DMS114 treated with DMSO at 0.1 percent for 48 hours (cell line): ENCODE data around the gene ATG3.
"Not testable (repeated sequence)": the region's sequence is repeated elsewhere in the genome, so short reads cannot be mapped to it uniquely, and the experiment has no call there.

Experiments used
- DNase-seq: peaks from one replicate; lab custom pipeline; 2025; ENCODE audit not compliant: unreplicated experiment; lab: John Stamatoyannopoulos, UW

The ATG3 gene

DNA sequence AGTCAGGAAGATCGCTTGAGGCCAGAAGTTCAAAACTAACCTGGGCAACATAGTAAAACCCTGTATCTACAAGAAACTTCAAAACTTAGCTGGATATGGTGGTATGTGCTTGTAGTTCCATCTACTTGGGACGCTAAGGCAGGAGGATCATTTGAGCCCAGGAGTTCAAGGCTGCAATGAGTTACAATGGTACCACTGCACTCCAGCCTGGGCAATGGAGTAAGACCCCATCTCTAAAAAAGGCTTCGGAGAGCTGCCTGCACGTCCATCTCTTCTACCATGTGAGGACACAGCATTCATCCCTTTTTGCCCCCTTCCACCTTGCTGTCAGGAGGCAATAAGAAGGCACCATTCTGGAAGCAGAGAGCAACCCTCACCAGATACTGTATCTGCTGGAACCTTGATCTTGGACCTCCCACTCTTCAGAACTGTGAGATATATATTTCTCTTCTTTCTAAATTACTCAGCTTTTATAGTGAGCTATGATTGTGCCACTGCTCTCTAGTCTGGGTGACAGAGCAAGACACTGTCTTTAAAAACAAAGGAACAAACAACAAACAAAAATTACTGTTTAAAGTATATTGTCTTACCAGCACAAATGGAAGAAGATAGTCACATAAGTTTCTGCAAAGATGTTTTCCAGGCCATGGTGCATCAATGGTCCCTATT lies 58.3 kb downstream of the ATG3 start:
- no peak for DNase-seq

DNA sequence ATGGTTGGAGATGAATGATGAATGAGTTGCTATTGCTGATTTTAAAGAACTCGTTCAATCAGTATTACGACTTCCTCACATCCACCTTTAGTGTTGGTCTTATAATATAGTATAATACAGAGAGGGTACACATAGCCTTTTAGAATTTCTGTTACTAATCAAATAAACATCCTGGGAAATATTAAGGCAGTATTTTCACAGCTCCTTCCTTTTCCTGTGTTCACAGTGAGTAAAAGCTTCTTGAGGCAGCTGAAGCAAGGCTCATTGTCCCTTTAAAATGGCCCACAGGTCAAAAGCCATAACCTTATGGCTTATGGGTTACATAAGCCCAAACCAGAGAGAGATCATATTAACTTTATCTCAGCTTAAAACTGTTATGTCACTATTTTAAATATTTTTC lies 61.1 kb downstream of the ATG3 start:
- DNase-seq, result no peak

DNA sequence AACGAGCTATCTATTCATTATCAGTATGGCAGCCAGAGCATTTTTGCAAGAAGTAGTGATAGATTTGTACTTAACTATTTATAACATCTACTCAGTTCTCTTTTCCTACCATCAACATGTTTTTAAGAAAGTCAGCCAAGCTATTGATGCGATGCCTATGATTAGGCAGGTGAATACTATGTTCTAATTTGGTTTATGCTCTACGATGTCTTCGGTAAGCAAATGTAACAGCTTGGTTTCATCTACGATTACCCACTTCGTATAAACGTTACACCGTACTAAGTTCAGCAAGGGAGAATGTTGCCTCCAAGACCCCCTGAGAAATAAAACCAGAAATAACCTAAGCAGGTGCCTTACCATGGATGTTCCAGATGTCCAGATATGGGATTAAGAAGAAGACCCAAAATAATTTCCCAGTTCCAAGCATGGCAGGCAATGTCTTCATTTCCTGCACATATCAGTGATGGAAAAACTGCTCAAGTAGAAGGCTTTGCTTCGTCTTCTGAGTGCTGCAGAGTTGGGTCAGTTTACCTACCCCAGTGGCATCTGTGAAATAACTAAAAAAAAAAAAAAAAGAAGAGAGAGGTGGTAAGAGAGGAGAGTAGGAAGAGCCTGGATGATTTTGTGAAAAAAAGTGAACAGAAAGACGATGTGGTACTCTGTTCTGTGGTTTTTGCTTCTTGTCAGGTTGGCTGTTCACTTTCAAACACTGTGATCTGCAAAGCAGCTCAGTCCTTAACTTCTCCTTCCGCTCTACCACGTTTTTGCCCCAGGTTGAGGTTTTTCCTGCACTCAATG lies 62.6 kb downstream of the ATG3 start, which contains the start of gene BTLA:
Gene BTLA (minus strand): TSS at position 559 of the 798 bp plus-strand sequence. CDS start 114 bp downstream, at position 445.
- DNase-seq, result no peak

DNA sequence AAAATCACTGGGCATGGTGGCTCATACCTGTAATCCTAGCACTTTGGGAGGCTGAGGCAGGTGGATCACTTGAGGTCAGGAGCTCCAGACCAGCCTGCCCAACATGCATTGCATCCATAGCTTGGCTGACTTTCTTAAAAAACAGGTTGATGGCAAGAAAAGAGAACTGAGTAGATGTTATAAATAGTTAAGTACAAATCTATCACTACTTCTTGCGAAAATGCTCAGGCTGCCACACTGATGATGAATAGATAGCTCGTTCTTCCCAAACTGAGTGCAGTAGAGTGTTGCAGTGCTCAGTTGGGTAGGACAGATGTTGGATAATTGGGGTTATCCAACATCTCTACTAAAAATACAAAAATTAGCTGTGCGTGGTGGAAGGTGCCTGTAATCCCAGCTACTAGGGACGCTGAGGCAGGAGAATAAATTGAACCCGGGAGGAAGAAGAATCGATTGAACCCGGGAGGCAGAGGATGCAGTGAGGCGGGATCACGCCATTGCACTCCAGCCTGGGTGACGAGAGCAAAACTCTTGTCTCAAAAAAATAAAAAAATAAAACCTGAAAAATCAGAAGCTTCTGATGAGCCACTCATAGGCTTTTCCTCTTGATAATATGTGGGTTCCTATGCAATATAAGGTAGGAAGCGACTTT lies 63.7 kb downstream of the ATG3 start:
- no peak for DNase-seq

DNA sequence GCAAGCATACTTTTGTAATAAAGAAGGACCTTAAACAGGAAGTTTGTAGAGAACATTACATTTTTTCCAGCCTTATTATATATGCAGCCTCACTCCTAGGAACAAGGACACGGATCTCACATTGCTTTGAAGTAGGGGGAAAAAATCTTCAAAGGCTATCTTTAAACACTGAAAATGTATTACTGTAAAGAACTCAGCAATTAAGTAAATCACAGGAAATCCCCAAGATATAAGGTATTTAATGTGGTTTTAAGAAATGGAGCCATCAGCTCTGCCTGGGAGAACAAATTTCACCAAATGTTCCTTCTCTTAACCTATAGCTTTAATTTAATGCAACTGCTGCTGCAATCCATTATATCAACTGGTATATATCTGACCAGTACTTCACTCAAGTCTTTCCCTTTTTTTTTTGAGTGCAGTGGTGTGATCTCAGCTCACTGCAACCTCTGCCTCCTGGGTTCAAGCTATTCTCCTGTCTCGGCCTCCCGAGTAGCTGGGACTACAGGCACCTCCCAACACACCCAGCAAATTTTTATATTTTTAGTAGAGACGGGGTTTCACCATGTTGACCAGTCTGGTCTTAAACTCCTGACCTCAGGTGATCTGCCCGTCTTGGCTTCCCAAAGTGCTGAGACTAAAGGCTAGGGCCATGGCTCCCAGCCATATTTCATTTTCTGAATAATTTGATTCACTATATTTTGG lies 65.2 kb downstream of the ATG3 start:
- no peak for DNase-seq

DNA sequence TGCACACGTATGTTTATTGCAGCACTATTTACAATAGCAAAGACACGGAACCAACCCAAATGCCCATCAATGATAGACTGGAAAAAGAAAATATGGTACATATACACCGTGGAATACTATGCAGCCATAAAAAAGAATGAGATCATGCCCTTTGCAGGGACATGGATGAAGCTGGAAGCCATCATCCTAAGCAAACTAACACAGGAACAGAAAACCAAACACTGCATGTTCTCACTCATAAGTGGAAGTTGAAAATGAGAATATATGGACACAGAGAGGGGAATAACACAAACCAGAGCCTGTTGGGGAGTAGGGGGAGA lies 67.4 kb downstream of the ATG3 start:
- DNase-seq, result not testable (repeated sequence)

DNA sequence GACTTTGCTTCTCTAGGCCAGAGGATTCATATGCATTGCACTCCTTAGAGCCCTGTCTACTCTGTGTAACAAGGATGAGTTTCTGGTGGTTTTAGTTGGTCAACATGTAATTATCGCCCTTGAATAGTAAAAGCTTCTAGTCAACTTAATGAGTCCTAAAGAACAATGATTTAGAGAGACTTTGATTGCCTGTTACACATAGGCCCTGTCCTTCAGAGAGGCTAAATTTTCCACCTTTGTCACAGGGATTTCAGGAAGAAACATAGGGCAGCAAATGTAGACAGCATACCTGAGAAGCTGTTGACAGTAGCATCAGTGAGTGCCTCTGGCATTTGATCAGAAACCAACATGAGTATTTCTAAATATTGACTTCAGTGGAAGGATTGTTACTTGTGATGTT lies 69.6 kb downstream of the ATG3 start:
- no peak for DNase-seq

DNA sequence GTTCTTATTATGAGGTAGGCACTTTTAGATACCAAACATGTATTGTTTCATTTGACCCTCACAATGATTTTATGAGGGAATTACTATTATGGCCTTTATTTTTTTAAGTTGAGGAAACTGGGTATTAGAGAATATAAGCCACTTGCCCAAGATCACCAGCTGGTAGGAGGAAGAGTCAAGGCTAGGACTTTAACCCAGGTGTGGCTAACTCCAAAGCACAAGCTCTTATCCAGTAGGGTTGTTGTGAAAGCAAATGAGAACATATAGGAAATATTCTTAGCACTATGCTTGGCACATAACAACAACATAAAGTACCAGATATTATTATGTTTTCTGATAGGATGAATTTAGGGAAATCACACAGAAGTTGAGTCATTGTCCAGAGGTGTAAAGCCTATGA lies 70.4 kb downstream of the ATG3 start:
- DNase-seq, result no peak

DNA sequence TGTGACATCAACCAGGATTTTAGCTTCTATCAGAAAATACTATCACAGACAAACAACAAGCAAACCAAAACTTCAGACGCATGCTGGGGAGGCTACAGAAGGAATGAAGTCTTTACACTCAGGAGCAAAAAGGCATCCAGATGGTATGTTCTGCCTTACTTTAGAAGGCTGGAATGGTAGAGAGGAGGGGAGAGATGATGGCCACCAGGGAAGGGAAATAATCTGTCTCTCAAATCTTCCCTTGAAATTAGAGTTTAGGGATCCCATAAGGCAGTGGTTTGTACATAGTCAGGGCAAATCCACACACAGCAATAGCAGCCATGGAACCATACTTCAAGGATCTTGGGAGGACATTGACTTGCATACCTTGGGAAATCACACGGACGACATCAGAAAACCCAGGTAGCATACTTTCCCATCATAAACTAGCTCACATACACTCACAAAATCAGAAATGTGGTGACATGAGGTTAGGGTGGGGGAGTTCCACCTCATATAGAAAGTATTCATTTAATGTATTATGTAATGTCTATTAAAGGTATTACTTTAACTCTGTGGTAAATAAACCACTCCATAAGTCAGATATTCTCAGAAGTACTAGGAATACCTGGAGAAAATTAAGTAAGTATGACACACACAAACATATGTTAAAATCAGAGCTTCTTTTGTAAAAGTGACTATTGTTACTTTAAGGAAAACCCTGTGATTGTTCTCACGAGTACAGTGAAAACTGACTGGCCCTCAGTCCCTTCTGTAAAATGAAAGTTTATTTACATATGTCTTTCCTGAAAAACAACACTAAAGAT lies 71.9 kb downstream of the ATG3 start:
- DNase-seq, result no peak

DNA sequence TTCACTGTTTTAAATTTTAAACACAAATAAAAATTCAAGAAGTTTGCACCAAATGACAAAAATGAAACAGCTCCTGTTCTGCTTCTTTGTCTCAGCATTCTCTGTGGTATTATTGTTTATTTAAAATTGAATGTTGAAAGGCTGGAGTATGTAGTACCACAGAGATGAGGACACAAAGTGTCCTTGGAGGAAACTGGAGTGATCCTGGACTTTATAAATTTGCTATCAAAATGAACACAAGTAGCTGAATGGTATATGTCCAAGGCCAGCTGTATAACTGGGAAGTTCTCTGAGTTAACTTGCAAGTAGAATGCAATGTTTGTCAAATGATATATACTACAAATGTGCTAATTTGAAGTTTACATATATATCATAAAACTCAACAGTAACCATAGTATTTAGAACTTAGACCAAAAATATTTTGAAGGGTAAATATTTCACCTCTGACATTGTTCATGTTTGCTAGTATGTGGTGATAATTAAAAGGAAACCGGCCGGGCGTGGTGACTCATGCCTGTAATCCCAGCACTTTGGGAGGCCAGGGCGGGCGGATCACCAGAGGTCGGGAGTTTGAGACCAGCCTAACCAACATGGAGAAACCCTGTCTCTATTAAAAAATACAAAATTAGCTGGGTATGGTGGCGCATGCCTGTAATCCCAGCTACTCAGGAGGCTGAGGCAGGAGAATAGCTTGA lies 74.8 kb downstream of the ATG3 start:
- DNase-seq, result no peak

DNA sequence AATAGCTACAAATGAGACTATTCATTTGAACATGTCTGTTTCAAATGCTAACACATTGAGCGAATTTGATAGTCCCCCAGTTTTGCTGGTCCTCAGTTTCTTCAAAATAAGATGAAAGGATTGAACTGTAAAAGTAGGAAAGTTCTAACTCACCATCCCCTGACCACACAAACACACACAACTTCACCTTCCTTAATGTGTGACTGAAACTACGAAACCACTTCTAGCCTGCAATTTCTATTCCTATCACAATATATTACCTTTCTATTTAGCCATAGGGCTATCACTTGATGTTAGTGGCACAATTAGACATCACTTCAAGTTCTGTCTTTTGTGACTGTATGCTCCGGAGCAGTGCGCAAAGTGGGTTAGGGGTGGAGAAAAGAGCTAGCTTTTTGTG lies 77.4 kb downstream of the ATG3 start:
- no peak for DNase-seq

DNA sequence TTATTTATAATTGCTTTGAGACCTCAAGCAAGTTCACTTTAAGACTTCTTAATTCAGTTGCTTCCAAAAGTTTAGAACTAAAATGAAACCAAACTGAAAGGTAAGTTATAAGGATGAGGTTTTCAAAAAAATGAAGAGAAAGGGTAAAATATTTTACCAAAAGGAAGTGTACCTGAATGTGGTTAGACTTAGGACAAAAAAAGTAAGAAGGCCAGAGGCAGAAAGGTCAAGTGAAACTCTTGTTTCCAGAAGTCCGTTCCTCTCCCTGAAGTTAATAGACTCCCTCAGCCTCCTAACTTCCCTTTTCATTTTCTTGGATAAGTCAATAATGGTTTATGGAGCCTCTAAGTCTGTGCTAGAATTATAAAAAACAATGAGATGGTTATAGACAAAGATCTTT lies 79.1 kb downstream of the ATG3 start:
- DNase-seq, result no peak
